Head of caudate nucleus (tissue), 42 donors: Measurements from ENCODE around the gene ROPN1L.
"Not testable (repeated sequence)": the region's sequence is repeated elsewhere in the genome, so short reads cannot be mapped to it uniquely, and the experiment has no call there.

Experiments
- DNase-seq, 42 donors: peaks; one replicate each; pipeline versions ENCODE4 v3.0.0 to v3.0.0-alpha.2; 2020 to 2021; ENCODE audit warnings: mixed read lengths in 7 of 42
- intact Hi-C: fragments of 100-400 bp; cut with DNase I; formaldehyde crosslinking; loops from one replicate; pipeline ENCODE4 v1.15.0; 2022

The ROPN1L gene

GRCh38 chr5:10511741-10512640 is 70.3 kb downstream of the ROPN1L start:
- intact Hi-C loops = no loop called here
- DNase-seq = no peak

- intact Hi-C loops = no loop called here
- no peak for DNase-seq
Measured at GRCh38 chr5:10513501-10514442, 72.1 kb downstream of the ROPN1L start.

DNA sequence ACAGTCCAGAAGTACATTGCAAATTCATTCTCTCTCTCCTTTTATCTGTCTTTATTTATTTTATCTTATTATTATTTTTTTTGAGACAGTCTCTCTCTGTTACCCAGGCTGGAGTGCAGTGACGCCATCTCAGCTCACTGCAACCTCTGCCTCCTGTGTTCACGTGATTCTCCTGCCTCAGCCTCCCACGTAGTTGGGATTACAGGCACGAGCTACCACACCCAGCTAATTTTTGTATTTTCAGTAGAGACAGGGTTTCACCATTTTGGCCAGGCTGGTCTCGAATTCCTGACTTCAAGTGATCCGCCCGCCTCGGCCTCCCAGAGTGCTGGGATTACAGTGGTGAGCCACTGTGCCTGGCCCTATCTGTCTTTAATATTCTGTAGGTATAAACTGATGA is 72.9 kb downstream of the ROPN1L start:
- DNase-seq, intact Hi-C loops: not testable (repeated sequence)
